Measurements from ENCODE around the gene PIAS2.
"Not testable (repeated sequence)": the region's sequence is repeated elsewhere in the genome, so short reads cannot be mapped to it uniquely, and the experiment has no call there.

The PIAS2 gene

GRCh38 chr18:46829947-46830346 is 87.4 kb downstream of the PIAS2 start:
- no peak for DNase-seq

GRCh38 chr18:46829531-46829930 is 87.8 kb downstream of the PIAS2 start:
- DNase-seq, result no peak

DNA sequence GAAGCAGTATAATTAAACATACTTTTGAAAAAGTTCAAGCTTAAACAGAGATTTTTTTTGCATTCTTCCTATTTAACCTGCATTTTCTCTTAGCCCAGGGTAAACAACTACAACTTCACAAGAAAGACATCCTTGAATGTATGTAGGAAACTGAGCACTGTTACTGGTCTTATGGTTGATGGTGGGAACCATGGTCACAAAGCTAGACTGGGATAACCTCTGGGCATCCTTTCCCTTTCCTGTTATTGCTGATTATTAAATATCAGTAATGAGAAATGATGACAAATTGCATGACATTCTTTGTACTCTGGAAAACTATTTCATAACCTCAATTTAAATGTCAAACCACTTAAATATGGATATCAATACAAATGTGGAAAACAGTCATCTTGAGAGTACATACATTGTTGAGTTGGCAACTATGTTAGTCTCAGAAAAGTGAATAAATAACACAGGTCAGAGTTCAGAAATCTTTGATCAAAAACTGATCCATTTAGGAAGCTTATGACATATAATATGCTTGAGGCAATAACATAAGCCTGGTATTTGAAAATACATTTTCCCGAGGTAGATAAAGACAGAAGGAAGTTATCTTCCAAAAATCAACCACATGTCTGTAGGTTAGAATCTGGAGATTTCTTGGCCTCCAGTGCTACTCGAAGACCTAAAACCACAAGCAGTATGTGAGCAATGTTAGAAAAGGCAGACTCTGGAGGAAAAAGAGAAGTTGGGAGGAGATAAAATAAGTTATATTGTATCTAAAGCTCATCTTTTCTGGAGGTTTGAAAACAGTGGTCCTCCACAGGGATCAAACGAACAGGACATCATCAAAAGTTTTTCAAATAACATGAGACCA is 95.2 kb downstream of the PIAS2 start:
- no peak for DNase-seq

- DNase-seq, result no peak
Measured at GRCh38 chr18:46820863-46821262, 96.4 kb downstream of the PIAS2 start.

- DNase-seq, result no peak
Measured at GRCh38 chr18:46815661-46816060, 101.6 kb downstream of the PIAS2 start.

DNA sequence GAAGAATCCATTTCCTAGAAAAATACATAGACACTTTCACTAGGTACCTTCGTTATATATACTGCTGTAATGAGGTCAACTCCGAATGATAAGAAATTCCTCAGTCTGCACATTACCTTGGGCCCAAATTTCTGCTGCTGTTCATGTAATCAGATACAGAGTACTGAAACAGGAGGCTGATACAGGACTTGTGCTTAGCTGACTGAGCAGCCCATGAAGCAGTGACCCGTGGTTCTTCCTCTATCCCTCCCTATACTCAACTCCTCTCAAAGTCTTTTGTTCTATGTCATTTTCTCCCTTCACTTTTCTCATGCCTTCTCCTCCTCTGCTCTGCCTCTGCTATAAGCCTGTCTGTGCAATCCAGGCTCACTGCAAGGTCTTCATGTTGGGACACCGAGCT is 102.9 kb downstream of the PIAS2 start:
- DNase-seq, result no peak

DNA sequence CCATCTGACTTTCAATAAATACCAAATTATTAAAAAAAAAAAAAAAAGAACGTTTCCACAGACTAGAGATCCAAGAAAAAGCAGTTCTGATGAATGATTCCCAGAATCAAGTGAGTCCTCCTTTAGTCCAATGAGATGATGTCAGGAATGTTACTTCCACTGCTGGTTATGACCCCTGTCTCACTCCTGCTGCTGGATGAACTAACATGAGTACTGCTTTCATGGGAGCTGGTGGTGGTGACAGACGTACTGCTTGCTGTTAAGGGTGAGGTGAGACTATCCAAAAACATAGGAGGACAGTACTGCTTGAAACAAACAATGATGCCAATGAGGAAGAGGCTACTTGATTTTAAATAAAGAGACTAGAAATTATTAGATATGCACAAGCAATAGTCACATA is 105.0 kb downstream of the PIAS2 start:
- no peak for DNase-seq

DNA sequence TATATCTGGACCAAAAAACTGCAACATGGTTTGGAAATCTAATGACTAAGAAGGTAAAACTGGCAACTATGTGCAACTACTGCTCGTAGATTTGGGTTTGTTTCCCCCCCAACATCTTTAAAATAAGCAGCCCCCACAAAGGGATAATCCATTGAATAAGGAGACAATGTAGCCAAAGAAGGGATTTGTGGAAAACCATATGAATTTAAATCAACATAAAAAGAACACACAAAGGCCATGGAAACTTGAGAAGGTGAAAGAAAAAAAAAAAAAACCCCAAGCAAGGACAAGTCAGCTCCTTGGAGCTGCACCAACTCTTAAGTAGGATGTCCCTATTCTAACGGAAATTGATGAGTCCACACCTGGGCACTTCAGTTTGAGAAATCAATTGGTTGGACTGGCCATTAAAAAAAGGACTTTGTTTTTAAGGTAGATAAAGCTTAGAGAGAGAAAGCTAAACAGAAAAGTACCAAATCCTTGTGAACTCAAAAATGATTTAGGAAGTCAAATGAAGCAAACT is 106.8 kb downstream of the PIAS2 start:
- DNase-seq, result no peak

GRCh38 chr18:46809145-46809544 is 108.2 kb downstream of the PIAS2 start:
- DNase-seq, result no peak

- DNase-seq, result not testable (repeated sequence)
Measured at GRCh38 chr18:46795945-46796344, 121.4 kb downstream of the PIAS2 start.

- DNase-seq, result no peak
Measured at GRCh38 chr18:46794607-46795006, 122.7 kb downstream of the PIAS2 start.

GRCh38 chr18:46793565-46793964 is 123.7 kb downstream of the PIAS2 start:
- DNase-seq, result no peak

GRCh38 chr18:46789088-46789487 is 128.2 kb downstream of the PIAS2 start:
- no peak for DNase-seq

- DNase-seq, result no peak
Measured at GRCh38 chr18:46787674-46788073, 129.6 kb downstream of the PIAS2 start.

- no peak for DNase-seq
Measured at GRCh38 chr18:46772357-46772756, 144.9 kb downstream of the PIAS2 start.

- no peak for DNase-seq
Measured at GRCh38 chr18:46771141-46771540, 146.2 kb downstream of the PIAS2 start.

DNA sequence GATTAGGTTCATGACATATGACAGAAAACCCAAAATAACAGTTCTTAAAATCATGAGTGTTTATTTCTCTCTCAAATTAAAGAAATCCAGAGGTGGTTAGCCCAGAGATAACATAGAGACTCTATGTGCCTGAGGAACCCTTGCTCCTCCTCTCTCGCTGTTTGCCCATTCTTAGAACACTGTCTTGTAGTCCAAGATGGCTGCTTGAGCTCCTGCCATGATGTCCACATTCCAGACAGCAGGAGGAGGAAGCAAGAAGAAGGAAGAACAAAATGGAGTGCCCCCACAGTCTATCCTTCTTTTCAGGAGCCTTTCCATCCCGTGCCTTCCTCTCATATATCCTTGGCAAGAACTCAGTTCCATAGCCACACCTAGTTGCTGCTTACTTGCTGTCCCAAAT is 146.6 kb downstream of the PIAS2 start:
- DNase-seq, result no peak

DNA sequence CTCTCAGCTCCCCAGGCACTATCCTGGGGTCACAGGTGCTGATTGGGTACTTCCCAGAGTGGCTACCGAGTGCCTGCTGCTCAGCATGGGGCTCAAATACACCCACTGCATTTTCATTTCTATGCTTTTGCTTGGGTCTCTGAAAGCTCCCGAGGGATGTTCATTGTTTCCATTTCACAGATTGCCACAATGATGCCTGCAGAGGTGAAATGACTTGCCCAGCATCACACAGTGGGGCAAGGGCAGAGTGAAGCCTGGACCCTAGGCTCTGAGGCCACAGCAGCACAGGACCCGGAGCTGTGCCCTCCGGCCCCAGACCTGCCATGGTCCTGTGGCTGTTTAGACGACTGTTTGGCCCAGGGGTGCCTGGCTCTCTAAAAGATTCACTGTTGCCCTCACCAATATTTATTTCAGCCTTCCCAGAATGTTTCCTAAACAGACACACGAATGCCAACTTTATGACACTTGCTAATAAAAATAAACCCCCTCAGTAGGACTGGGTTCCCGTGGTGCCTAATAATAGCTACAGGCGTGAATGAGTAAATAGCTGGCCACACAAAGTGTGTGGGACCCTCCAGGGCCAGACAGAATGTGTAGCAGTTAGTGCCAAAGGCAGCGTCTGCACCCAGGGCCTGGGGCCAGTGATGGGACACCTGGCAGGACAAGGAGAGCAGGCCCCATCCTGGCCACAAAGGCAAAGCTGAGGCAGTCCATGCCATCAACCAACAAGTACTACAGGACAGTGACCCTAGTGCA is 149.0 kb downstream of the PIAS2 start:
- DNase-seq, result no peak

- no peak for DNase-seq
Measured at GRCh38 chr18:46767217-46767616, 150.1 kb downstream of the PIAS2 start.

- DNase-seq, result no peak
Measured at GRCh38 chr18:46764586-46764985, 152.7 kb downstream of the PIAS2 start.

- no peak for DNase-seq
Measured at GRCh38 chr18:46761059-46761769, 156.1 kb downstream of the PIAS2 start.

DNA sequence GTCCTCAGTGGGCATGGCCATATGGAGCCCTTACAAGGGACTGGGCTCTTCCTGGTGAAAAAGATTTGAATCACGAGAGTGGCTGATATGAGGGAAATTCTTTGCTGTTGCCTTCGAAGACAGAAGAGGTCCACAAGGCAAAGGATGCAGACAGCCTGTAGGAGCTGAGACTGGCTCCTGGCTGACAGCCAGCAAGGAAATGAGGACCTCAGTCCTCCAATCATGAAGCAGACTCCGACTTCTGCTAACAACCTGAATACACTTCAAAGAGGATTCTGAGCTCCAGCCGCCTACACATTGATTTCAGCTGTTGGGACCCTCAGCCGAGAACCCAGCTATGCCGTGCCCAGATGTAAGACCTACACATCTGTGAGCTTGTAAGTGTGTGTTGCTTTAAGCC is 157.4 kb downstream of the PIAS2 start:
- no peak for DNase-seq

DNA sequence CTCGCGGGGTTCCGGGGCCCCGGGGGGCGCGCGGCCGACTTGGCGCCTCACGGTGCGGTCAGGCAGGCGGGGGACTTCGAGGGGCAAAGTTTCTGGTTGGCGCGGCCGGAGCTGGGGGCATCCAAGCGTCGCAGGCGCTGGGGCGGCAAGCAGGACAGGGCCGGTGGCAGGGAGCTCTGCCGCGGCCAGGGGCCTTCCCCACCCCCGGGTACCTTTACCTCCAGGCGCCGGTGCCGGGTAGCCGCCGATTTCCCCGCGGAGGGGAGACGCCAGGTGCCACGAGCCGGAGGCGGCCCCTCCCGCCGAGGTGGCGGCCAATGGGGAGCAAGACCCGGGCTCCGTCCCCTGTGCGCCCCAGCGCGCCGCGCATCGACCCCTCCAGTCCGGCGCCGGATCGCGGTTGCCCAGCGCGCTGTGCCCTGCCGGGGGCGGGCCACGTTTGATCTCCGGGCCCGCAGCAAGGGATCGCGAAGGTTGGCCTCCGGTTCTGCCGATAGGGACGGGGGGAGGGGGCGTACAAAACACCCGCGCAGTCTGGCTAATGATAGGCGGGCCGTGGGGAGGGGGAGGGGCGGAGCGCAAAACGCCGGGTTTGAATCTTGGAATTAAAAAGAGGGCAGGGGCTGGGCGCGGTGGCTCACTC is 160.6 kb downstream of the PIAS2 start, which contains the start of gene ST8SIA5:
Gene ST8SIA5 (minus strand): TSS at position 495 of the 643 bp plus-strand sequence. CDS start 545 bp downstream, outside the sequence.
- no peak for DNase-seq

Data from stimulated activated CD4-positive, alpha-beta T cell treated with anti-CD3 and anti-CD28 coated beads, Interleukin-2, amount 100 ng/mL, for 48 hours (primary cell).